ENCODE data around the gene YBEY. TPM values are rescaled to one million over a fixed set of nuclear protein-coding genes. Genes with fewer than 3 reads are reported as not detected.

Gene YBEY
- total RNA-seq, 1 experiment from 2014 or later = 18.8 TPM

GRCh38 chr21:46245213-46245915 lies 40.8 kb upstream of the YBEY start:
- Histone ChIP-seq H3K27ac (ENCODE audit: low read depth, low read length, poor library complexity, severe bottlenecking) (no peak overlapping the region), H3K27me3 (replicated peaks; ENCODE audit: insufficient read depth, low read depth, low read length, poor library complexity) (no peaks in the 10 kb centered on the region), H3K4me1 (ENCODE audit: insufficient read depth, low read length, poor library complexity, severe bottlenecking) (no peaks in the 10 kb centered on the region), H3K36me3 (ENCODE audit: insufficient read depth, low read length, poor library complexity, severe bottlenecking) (peaks cover 88% of the 10 kb centered on the region), H3K9me3 (ENCODE audit: low read depth, low read length, poor library complexity, severe bottlenecking) (no peaks in the 10 kb centered on the region), H3K4me3 (ENCODE audit: low read depth, low read length, poor library complexity, severe bottlenecking) (no peak overlapping the region)
- intact Hi-C loops (cut with micrococcal nuclease; ENCODE audit: unreplicated experiment) = no loop called here
- ChIA-PET CTCF (no interaction called here), POLR2A (ENCODE audit: low non-redundant PET) (no interaction called here)
- BruUV-seq (replicated peaks) = no TSS peak
- TF ChIP-seq, protein P1, sequence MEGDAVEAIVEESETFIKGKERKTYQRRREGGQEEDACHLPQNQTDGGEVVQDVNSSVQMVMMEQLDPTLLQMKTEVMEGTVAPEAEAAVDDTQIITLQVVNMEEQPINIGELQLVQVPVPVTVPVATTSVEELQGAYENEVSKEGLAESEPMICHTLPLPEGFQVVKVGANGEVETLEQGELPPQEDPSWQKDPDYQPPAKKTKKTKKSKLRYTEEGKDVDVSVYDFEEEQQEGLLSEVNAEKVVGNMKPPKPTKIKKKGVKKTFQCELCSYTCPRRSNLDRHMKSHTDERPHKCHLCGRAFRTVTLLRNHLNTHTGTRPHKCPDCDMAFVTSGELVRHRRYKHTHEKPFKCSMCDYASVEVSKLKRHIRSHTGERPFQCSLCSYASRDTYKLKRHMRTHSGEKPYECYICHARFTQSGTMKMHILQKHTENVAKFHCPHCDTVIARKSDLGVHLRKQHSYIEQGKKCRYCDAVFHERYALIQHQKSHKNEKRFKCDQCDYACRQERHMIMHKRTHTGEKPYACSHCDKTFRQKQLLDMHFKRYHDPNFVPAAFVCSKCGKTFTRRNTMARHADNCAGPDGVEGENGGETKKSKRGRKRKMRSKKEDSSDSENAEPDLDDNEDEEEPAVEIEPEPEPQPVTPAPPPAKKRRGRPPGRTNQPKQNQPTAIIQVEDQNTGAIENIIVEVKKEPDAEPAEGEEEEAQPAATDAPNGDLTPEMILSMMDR (conservative IDR thresholded peaks at IDR 0.05; ENCODE audit: low read depth, low read length) = no peak
- no peak for TF ChIP-seq EZH2 (IDR thresholded peaks at IDR 0.05; ENCODE audit: borderline replicate concordance, low read depth, low read length, poor library complexity, severe bottlenecking)
- DNase-seq (ENCODE audit: low spot score) = no peak

DNA sequence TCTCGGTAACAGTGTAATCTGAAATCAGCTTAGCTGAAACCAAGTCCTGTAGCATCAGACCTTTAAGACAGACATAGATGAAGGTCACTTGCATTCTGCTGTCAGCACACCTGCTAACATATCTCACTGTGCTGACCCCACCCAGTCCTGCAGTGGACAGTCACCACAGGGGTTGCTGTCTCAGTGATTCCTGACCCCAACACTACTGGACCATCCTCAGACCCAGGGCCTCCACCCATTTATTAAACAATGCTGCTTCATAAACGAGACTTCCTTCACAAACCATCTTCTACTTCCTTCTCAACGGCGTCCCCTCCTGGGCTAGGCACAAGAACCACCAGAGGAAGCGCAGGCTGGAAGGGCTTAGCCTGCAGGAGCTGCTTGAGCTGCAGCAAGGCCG lies 39.8 kb upstream of the YBEY start:
- POLR2A ChIA-PET (ENCODE audit: low non-redundant PET) = no interaction called here

GRCh38 chr21:46247699-46248421 lies 38.3 kb upstream of the YBEY start:
- Histone ChIP-seq H3K36me3 (ENCODE audit: insufficient read depth, low read length, poor library complexity, severe bottlenecking) (peaks cover 89% of the 10 kb centered on the region), H3K27ac (ENCODE audit: low read depth, low read length, poor library complexity, severe bottlenecking) (no peak overlapping the region), H3K4me1 (ENCODE audit: insufficient read depth, low read length, poor library complexity, severe bottlenecking) (no peaks in the 10 kb centered on the region), H3K4me3 (ENCODE audit: low read depth, low read length, poor library complexity, severe bottlenecking) (no peak overlapping the region), H3K27me3 (replicated peaks; ENCODE audit: insufficient read depth, low read depth, low read length, poor library complexity) (no peaks in the 10 kb centered on the region), H3K9me3 (ENCODE audit: low read depth, low read length, poor library complexity, severe bottlenecking) (no peaks in the 10 kb centered on the region)
- CTCF ChIA-PET = no interaction called here
- no peak for DNase-seq (ENCODE audit: low spot score)
- no peak for TF ChIP-seq EZH2 (IDR thresholded peaks at IDR 0.05; ENCODE audit: borderline replicate concordance, low read depth, low read length, poor library complexity, severe bottlenecking)
- TF ChIP-seq, protein P1 (conservative IDR thresholded peaks at IDR 0.05; ENCODE audit: low read depth, low read length) = no peak
- POLR2A ChIA-PET (ENCODE audit: low non-redundant PET) = no interaction called here
- BruUV-seq (replicated peaks) = no TSS peak
- intact Hi-C loops (cut with micrococcal nuclease; ENCODE audit: unreplicated experiment) = no loop called here

More for the DNA sequence above, 39.8 kb upstream of the YBEY start:
- Histone ChIP-seq H3K27ac (ENCODE audit: low read depth, low read length, poor library complexity, severe bottlenecking) (no peak overlapping the region), H3K4me3 (ENCODE audit: low read depth, low read length, poor library complexity, severe bottlenecking) (no peak overlapping the region), H3K27me3 (replicated peaks; ENCODE audit: insufficient read depth, low read depth, low read length, poor library complexity) (no peaks in the 10 kb centered on the region), H3K4me1 (ENCODE audit: insufficient read depth, low read length, poor library complexity, severe bottlenecking) (no peaks in the 10 kb centered on the region), H3K9me3 (ENCODE audit: low read depth, low read length, poor library complexity, severe bottlenecking) (no peaks in the 10 kb centered on the region), H3K36me3 (ENCODE audit: insufficient read depth, low read length, poor library complexity, severe bottlenecking) (peaks cover 89% of the 10 kb centered on the region)
- DNase-seq (ENCODE audit: low spot score) = no peak
- CTCF ChIA-PET = no interaction called here
- no peak for TF ChIP-seq EZH2 (IDR thresholded peaks at IDR 0.05; ENCODE audit: borderline replicate concordance, low read depth, low read length, poor library complexity, severe bottlenecking)
- TF ChIP-seq, protein P1 (conservative IDR thresholded peaks at IDR 0.05; ENCODE audit: low read depth, low read length) = no peak
- intact Hi-C loops (cut with micrococcal nuclease; ENCODE audit: unreplicated experiment) = no loop called here
- no TSS peak for BruUV-seq (replicated peaks)
